Kidney (tissue), 14 donors: ENCODE measurements around the gene ATP1A3. TPM values are rescaled to one million over a fixed set of nuclear protein-coding genes. Genes with fewer than 3 reads are reported as not detected.
A peak's percentile ranks its signal among the peaks of the same experiment; 100 is the strongest.

Experiments used
- DNase-seq, 5 donors: peaks; one replicate each; pipeline ENCODE4 v3.0.0-alpha.2; 2013 to 2020
- FAIRE-seq: peaks from 2 replicates; lab custom pipeline; 2012; peaks lifted over from hg19 to GRCh38; lab: Jason Lieb, UNC
- H3K27ac ChIP-seq, 2 donors: one replicate each; pipeline ENCODE4 v1.7.0; 2013; ENCODE audit warnings: low read depth in 2 of 2, low read length in 2 of 2, inconsistent platforms in 1 of 2
- H3K27me3 ChIP-seq: one replicate; pipeline ENCODE4 v1.7.1; 2013; ENCODE audit warnings: low read length, inconsistent platforms; ENCODE audit not compliant: control insufficient read depth, insufficient read depth
- H3K36me3 ChIP-seq, 3 donors: one replicate each; pipeline versions ENCODE4 v1.7.0 to v1.7.1; 2013; ENCODE audit warnings: low read length in 3 of 3, control low read depth in 1 of 3, inconsistent platforms in 1 of 3; ENCODE audit not compliant: insufficient read depth in 3 of 3, control insufficient read depth in 2 of 3
- H3K4me1 ChIP-seq, 3 donors: one replicate each; pipeline versions ENCODE4 v1.7.0 to v1.7.1; 2013; ENCODE audit warnings: low read length in 3 of 3, inconsistent platforms in 1 of 3, low read depth in 1 of 3; ENCODE audit not compliant: control insufficient read depth in 2 of 3, insufficient read depth in 2 of 3
- H3K4me3 ChIP-seq, 3 donors: one replicate each; pipeline versions ENCODE4 v1.7.0 to v1.8.1; 2013; ENCODE audit warnings: low read length in 3 of 3, control low read depth in 1 of 3, inconsistent platforms in 1 of 3
- H3K9ac ChIP-seq, 3 donors: one replicate each; pipeline versions ENCODE4 v1.7.0 to v1.7.1; 2013; ENCODE audit warnings: low read length in 3 of 3, control low read depth in 1 of 3, inconsistent platforms in 1 of 3
- H3K9me3 ChIP-seq, 3 donors: one replicate each; pipeline versions ENCODE4 v1.7.0 to v1.7.1; 2013; ENCODE audit warnings: low read length in 3 of 3, control low read depth in 1 of 3, inconsistent platforms in 1 of 3; ENCODE audit not compliant: control insufficient read depth in 2 of 3, insufficient read depth in 1 of 3
- CTCF ChIP-seq: IDR thresholded peaks from 3 replicates; pipeline ENCODE4 v1.5.1; 2012; ENCODE audit warnings: mild to moderate bottlenecking, moderate library complexity, borderline replicate concordance; ENCODE audit not compliant: insufficient read depth; ENCODE audit errors: extremely low read depth
- intact Hi-C: fragments of 100-400 bp; cut with DNase I; formaldehyde crosslinking; loops from one replicate; pipeline ENCODE4 v1.11.1; 2022
- polyA plus RNA-seq: library from polyadenylated mRNA; stranded (reverse); fragments of 350-450 nt; fragmentation: Illumina TruSeq; extraction: RNeasy Lipid Tissue Mini Kit (QIAGEN cat#74804); gene quantifications from one replicate; pipeline ENCODE4 v1.2.3, GENCODE V29; 2014; ENCODE audit warnings: low read depth, low replicate concordance; ENCODE audit not compliant: insufficient read depth
- total RNA-seq: library from RNA; stranded (reverse); fragmentation: NEBNext Ultra II Directional; extraction: Animal tissue kit (Norgen Biotek cat#: 25700); gene quantifications from one replicate; pipeline ENCODE4 v1.2.1, GENCODE V29; 2021
- donor health status: control.
- donor health status: control.
- donor health status: control.
- donor health status: control.
- donor health status: control.
- donor health status: DM: yes; HTN: yes; CAD: no.
- donor health status: Normal renal cell carcinoma (clear cell type).

ATP1A3 gene
- total and polyA plus RNA-seq, 2 donors from 2014 or later = not detected

DNA sequence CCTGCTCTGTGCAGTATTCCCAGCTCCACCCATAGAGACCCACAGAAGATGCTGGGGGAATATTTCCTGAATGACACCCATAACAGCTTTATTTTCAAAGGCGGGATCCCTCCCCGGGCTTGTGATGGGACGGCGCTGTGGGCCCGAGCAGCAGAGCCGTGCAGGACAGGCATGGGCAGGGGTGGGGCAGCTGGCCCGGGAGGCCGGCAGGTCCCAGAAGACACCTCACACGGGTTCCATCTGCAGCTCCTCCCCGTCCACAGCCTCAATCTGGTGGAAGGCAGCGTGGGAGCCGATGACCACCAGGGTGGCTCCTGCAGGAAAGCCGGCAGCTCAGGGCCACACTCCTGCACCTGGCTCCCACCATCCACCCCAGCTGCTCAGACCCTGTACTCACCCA is 37.4 kb downstream of the ATP1A3 start:
- no peaks in the 10 kb centered on the region for H3K27me3 ChIP-seq
- DNase-seq = no peak
- H3K36me3 ChIP-seq = peaks cover 0 to 6% (median 3%) of the 10 kb centered on the region in 3 donors
- H3K4me1 ChIP-seq = peaks cover 0 to 15% (median 4%) of the 10 kb centered on the region in 3 donors
- TF ChIP-seq CTCF = no peak
- H3K9ac ChIP-seq = no peak overlapping the region
- intact Hi-C loops = no loop called here
- FAIRE-seq = no peak
- no peaks in the 10 kb centered on the region for H3K9me3 ChIP-seq
- H3K4me3 ChIP-seq = no peak overlapping the region
- no peak overlapping the region for H3K27ac ChIP-seq

- H3K36me3 ChIP-seq = peaks cover 0 to 6% (median 3%) of the 10 kb centered on the region in 3 donors
- no peak for DNase-seq
- no peak for FAIRE-seq
- TF ChIP-seq CTCF = no peak
- no peaks in the 10 kb centered on the region for H3K27me3 ChIP-seq
- peaks cover 0 to 15% (median 4%) of the 10 kb centered on the region in 3 donors for H3K4me1 ChIP-seq
- intact Hi-C loops = no loop called here
- no peak overlapping the region for H3K9ac ChIP-seq
- no peak overlapping the region for H3K4me3 ChIP-seq
- H3K27ac ChIP-seq = no peak overlapping the region
- H3K9me3 ChIP-seq = no peaks in the 10 kb centered on the region
Measured at GRCh38 chr19:41955521-41955920, 38.5 kb downstream of the ATP1A3 start.

DNA sequence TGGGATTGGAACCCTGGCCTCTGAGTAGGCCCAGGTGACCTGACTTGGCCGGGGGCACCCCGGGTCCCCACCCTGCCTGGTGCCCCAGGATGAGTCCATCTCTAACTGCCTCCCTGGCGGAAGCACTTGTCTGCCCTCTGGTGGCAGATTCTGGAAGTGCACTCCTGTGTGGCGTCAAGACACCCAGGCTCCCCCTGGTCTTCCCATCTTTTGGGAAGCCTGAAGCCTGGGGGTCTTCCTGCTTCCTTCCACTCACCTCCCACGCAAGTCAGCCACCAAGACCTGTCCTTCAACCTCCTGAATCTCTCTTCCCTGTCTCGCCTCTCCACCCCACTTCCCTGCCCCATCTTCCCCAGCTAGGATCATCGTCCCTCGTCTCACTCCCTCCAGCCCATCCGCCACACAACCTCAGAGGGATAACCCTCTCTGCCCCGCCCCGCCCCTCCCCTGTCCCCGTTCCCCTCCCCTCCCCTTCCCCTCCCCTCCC is 42.3 kb downstream of the ATP1A3 start:
- no peaks in the 10 kb centered on the region for H3K4me1 ChIP-seq
- intact Hi-C loops = no loop called here
- no peak overlapping the region for H3K9ac ChIP-seq
- no peak overlapping the region for H3K4me3 ChIP-seq
- no peaks in the 10 kb centered on the region for H3K9me3 ChIP-seq
- DNase-seq (peak; percentile 72 to 86 (median 81)), FAIRE-seq (no peak)
- peak; percentile 93 for TF ChIP-seq CTCF
- H3K27ac ChIP-seq = no peak overlapping the region
- H3K36me3 ChIP-seq = peaks cover 0 to 6% (median 3%) of the 10 kb centered on the region in 3 donors
- no peaks in the 10 kb centered on the region for H3K27me3 ChIP-seq

GRCh38 chr19:41947091-41947490 is 46.9 kb downstream of the ATP1A3 start:
- Histone ChIP-seq H3K9ac (no peak overlapping the region), H3K9me3 (no peaks in the 10 kb centered on the region), H3K27ac (no peak overlapping the region), H3K4me1 (no peaks in the 10 kb centered on the region), H3K27me3 (no peaks in the 10 kb centered on the region), H3K4me3 (no peak overlapping the region), H3K36me3 (no peaks in the 10 kb centered on the region)
- DNase-seq = no peak
- intact Hi-C loops = no loop called here
- FAIRE-seq = no peak
- TF ChIP-seq CTCF = no peak
